Measurements from ENCODE around the gene CCDC85C. TPM values are rescaled to one million over a fixed set of nuclear protein-coding genes. Genes with fewer than 3 reads are reported as not detected.

The CCDC85C gene
- total RNA-seq, 2 experiments from 2014 or later = 6.8 to 7.9 TPM

- intact Hi-C loops (cut with micrococcal nuclease) = loop anchor here (10.0 kb wide), 1 partner anchor 360 kb away; no protein-coding TSS in a partner anchor
- no peaks in the 10 kb centered on the region for H3K9me3 Mint-ChIP-seq
Measured at GRCh38 chr14:99524804-99525698, 79.0 kb downstream of the CCDC85C start.

GRCh38 chr14:99524091-99524661, 79.8 kb downstream of the CCDC85C start:
- ChIA-PET CTCF (no interaction called here), POLR2A (interaction anchor here (0.6 to 1.2 kb wide), 2 partner anchors 22 to 29 kb away, joined by 3 read pairs; no protein-coding TSS in a partner anchor)
- intact Hi-C loops (cut with micrococcal nuclease) = loop anchor here (10.0 kb wide), 1 partner anchor 361 kb away; no protein-coding TSS in a partner anchor

More at GRCh38 chr14:99524804-99525698, 79.0 kb downstream of the CCDC85C start:
- DNase-seq = peak; percentile 17
- H3K4me3 Mint-ChIP-seq = no peak overlapping the region
- peaks cover 9% of the 10 kb centered on the region for H3K4me1 Mint-ChIP-seq (ENCODE audit: low read depth)
- peak; percentile 67 for ATAC-seq
- no peak for TF ChIP-seq CTCF (IDR thresholded peaks at IDR 0.05)
- H3K27ac Mint-ChIP-seq = peak overlapping the region; percentile 52
- H3K27me3 Mint-ChIP-seq = no peaks in the 10 kb centered on the region
- ChIA-PET POLR2A (no interaction called here), CTCF (no interaction called here)
- no peaks in the 10 kb centered on the region for H3K36me3 Mint-ChIP-seq (ENCODE audit: low read depth)

GRCh38 chr14:99523704-99524055, 80.3 kb downstream of the CCDC85C start:
- CTCF ChIA-PET = interaction anchor here (1.1 kb wide), 1 partner anchor 105 kb away, joined by 3 read pairs; no protein-coding TSS in a partner anchor
- ATAC-seq (no peak), DNase-seq (no peak)
- intact Hi-C loops (cut with micrococcal nuclease) = loop anchor here (10.0 kb wide), 1 partner anchor 361 kb away; no protein-coding TSS in a partner anchor
- no peak overlapping the region for H3K4me3 Mint-ChIP-seq
- H3K36me3 Mint-ChIP-seq (ENCODE audit: low read depth) = no peaks in the 10 kb centered on the region
- no peaks in the 10 kb centered on the region for H3K27me3 Mint-ChIP-seq
- no peaks in the 10 kb centered on the region for H3K9me3 Mint-ChIP-seq
- peaks cover 9% of the 10 kb centered on the region for H3K4me1 Mint-ChIP-seq (ENCODE audit: low read depth)
- no peak for TF ChIP-seq CTCF (IDR thresholded peaks at IDR 0.05)
- POLR2A ChIA-PET = interaction anchor here (0.6 to 1.2 kb wide), 2 partner anchors 23 to 28 kb away, joined by 3 read pairs; no protein-coding TSS in a partner anchor
- no peak overlapping the region for H3K27ac Mint-ChIP-seq

More at GRCh38 chr14:99524091-99524661, 79.8 kb downstream of the CCDC85C start:
- ATAC-seq (no peak), DNase-seq (no peak)
- H3K27me3 Mint-ChIP-seq = no peaks in the 10 kb centered on the region
- no peaks in the 10 kb centered on the region for H3K36me3 Mint-ChIP-seq (ENCODE audit: low read depth)
- TF ChIP-seq CTCF (IDR thresholded peaks at IDR 0.05) = no peak
- H3K27ac Mint-ChIP-seq = no peak overlapping the region
- H3K4me1 Mint-ChIP-seq (ENCODE audit: low read depth) = peaks cover 9% of the 10 kb centered on the region
- no peak overlapping the region for H3K4me3 Mint-ChIP-seq
- H3K9me3 Mint-ChIP-seq = no peaks in the 10 kb centered on the region

GRCh38 chr14:99522934-99523703, 80.9 kb downstream of the CCDC85C start:
- ATAC-seq (no peak), DNase-seq (no peak)
- Mint-ChIP-seq H3K36me3 (ENCODE audit: low read depth) (no peaks in the 10 kb centered on the region), H3K4me3 (no peak overlapping the region), H3K27ac (no peak overlapping the region), H3K27me3 (no peaks in the 10 kb centered on the region), H3K4me1 (ENCODE audit: low read depth) (peaks cover 9% of the 10 kb centered on the region), H3K9me3 (no peaks in the 10 kb centered on the region)
- intact Hi-C loops (cut with micrococcal nuclease) = loop anchor here (10.0 kb wide), 1 partner anchor 362 kb away; no protein-coding TSS in a partner anchor
- ChIA-PET CTCF (interaction anchor here (1.1 kb wide), 1 partner anchor 105 kb away, joined by 3 read pairs; no protein-coding TSS in a partner anchor), POLR2A (interaction anchor here (0.6 to 1.2 kb wide), 2 partner anchors 23 to 28 kb away, joined by 3 read pairs; no protein-coding TSS in a partner anchor)
- TF ChIP-seq CTCF (IDR thresholded peaks at IDR 0.05) = no peak
